SH-SY5Y (cell line): ENCODE results near the gene GNS.

ENCODE experiments used
- GATA2 ChIP-seq: IDR thresholded peaks from 2 replicates; pipeline ENCODE4 v1.6.1; 2011; ENCODE audit warnings: mild to moderate bottlenecking, low read depth, low read length
- GATA3 ChIP-seq: IDR thresholded peaks from 2 replicates; pipeline ENCODE4 v1.6.1; 2011; ENCODE audit warnings: low read depth, mild to moderate bottlenecking, low read length, moderate library complexity

DNA sequence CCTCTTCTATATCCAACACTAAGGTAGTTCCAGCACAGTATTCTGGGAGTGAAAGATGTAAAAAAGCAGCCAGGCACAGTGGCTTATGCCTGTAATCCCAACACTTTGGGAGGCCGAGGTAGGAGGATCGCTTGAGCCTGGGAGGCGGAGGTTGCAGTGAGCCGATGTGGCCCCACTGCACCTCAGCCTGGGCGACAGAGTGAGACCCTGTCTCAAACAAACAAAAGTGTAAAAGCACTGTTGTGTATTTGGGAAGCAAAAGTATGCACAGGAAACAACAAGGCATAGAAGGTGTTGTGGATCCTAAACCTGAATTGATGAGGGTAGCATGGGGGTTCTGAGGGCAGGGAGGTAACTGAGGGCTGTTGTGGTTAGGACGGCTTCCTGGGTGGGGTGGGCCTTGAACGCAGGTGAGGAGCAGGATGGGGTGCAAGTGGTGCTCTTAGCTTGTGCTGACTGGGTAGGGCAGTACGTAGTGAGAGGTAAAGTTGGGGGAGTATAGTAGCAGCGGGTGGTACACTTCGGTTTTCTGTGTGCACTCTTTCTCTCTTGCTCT is 84.8 kb downstream of the GNS start:
- TF ChIP-seq GATA3 (no peak), GATA2 (no peak)
